PC-9 (cell line): ENCODE measurements around the gene PRKG2. TPM values are rescaled to one million over a fixed set of nuclear protein-coding genes. Genes with fewer than 3 reads are reported as not detected.

Experiments used
- BruUV-seq: library from RNA; stranded (reverse); fragments of 400-500 nt; replicated peaks from 2 replicates; lab custom pipeline; 2021; lab: Mats Ljungman, UMichigan
- CTCF ChIA-PET: fragments of 300-600 bp; sonication (Branson Sonifier 250); formaldehyde crosslinking; loops from one replicate; lab custom pipeline; 2022; ENCODE audit warnings: antibody characterized with exemption; lab: Charles Lee
- POLR2A ChIA-PET: fragments of 300-600 bp; sonication (Branson Sonifier 250); formaldehyde crosslinking; loops from one replicate; lab custom pipeline; 2022; ENCODE audit warnings: antibody characterized with exemption; ENCODE audit not compliant: unreplicated experiment; lab: Charles Lee
- DNase-seq, 2 experiments: peaks; one replicate each; pipeline versions ENCODE4 v3.0.0 to v3.0.0-alpha.2; 2015 to 2022; ENCODE audit warnings: mixed read lengths in 1 of 2
- H2AFZ ChIP-seq: fragments of 200-600 bp; sonication (generic); 2 replicates; pipeline ENCODE4 v1.8.1; 2017; ENCODE audit warnings: antibody characterized with exemption
- H3F3A ChIP-seq: fragments of 200-600 bp; sonication (generic); 2 replicates; pipeline ENCODE4 v1.8.1; 2017; ENCODE audit warnings: antibody characterized with exemption, mild to moderate bottlenecking, low read depth; ENCODE audit not compliant: insufficient read depth
- H3K27ac ChIP-seq: fragments of 200-600 bp; sonication (generic); 2 replicates; pipeline ENCODE4 v1.6.1; 2016; ENCODE audit warnings: mixed run types
- H3K27me3 ChIP-seq: fragments of 200-600 bp; sonication (generic); 2 replicates; pipeline ENCODE4 v1.6.1; 2016; ENCODE audit warnings: low read depth, mixed run types; ENCODE audit not compliant: insufficient read depth
- H3K36me3 ChIP-seq: fragments of 200-600 bp; sonication (generic); 2 replicates; pipeline ENCODE4 v1.6.1; 2016; ENCODE audit warnings: low read depth, mixed run types
- H3K4me1 ChIP-seq: fragments of 200-600 bp; sonication (generic); replicated peaks from 2 replicates; pipeline ENCODE4 v1.6.1; 2016; ENCODE audit warnings: mixed run types; ENCODE audit not compliant: insufficient read depth
- H3K4me2 ChIP-seq: fragments of 200-600 bp; sonication (generic); 2 replicates; pipeline ENCODE4 v1.6.1; 2017; ENCODE audit warnings: mixed run types
- H3K4me3 ChIP-seq: fragments of 200-600 bp; sonication (generic); 2 replicates; pipeline ENCODE4 v1.6.1; 2016; ENCODE audit warnings: mixed run types
- H3K79me2 ChIP-seq: fragments of 200-600 bp; sonication (generic); 2 replicates; pipeline ENCODE4 v1.6.1; 2017; ENCODE audit warnings: low read depth, mixed run types
- H3K9me2 ChIP-seq: fragments of 200-600 bp; sonication (generic); 2 replicates; pipeline ENCODE4 v1.8.1; 2017; ENCODE audit warnings: mild to moderate bottlenecking; ENCODE audit not compliant: insufficient read depth
- H3K9me3 ChIP-seq: fragments of 200-600 bp; sonication (generic); 2 replicates; pipeline ENCODE4 v1.8.1; 2016; ENCODE audit warnings: low read depth; ENCODE audit not compliant: insufficient read depth
- H4K20me1 ChIP-seq: fragments of 200-600 bp; sonication (generic); 2 replicates; pipeline ENCODE4 v1.8.1; 2017; ENCODE audit not compliant: insufficient read depth
- EZH2 ChIP-seq: fragments of 200-600 bp; sonication (generic); IDR thresholded peaks from 2 replicates; pipeline ENCODE4 v1.8.0; 2017; ENCODE audit warnings: antibody characterized with exemption, low read depth
- intact Hi-C: fragments of 100-400 bp; cut with micrococcal nuclease; formaldehyde crosslinking; loops from one replicate; pipeline ENCODE4 v1.10.0; 2022; ENCODE audit not compliant: unreplicated experiment
- total RNA-seq: library from RNA; stranded (reverse); gene quantifications from 2 replicates; pipeline ENCODE4 v1.2.3, GENCODE V29; 2021
- TF ChIP-seq, protein P1 (sequence below): fragments of 200-600 bp; sonication (generic); conservative IDR thresholded peaks from 2 replicates; pipeline ENCODE4 v1.6.1; 2017; ENCODE audit warnings: mixed run types, antibody characterized with exemption, mild to moderate bottlenecking, moderate library complexity

The PRKG2 gene
- total RNA-seq, 1 experiment from 2014 or later: not detected

DNA sequence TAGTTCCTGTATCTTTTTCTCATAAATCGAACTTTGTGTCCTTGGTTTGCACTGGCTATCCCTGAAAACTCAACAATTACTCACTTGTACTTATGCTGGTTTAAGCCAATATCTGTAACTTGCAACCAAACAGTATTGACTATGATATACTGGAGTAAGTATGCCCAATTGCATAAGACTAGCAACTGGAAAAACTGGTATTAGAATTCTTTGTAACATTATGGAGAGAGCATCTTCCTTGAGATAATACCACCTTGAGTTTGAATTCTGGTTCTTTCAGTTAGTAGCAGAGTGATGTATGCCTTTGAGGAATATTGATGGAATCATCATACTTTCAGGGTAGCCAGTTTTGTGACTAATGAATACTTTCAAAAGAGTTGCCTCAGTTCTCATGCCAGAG is 156.4 kb downstream of the PRKG2 start:
- POLR2A ChIA-PET: no interaction called here
- no TSS peak for BruUV-seq
- Histone ChIP-seq H2AFZ (no peak overlapping the region), H3K4me2 (no peak overlapping the region), H3K27me3 (no peaks in the 10 kb centered on the region), H3K27ac (no peak overlapping the region), H3K79me2 (no peaks in the 10 kb centered on the region), H3K9me2 (no peaks in the 10 kb centered on the region), H3K4me1 (no peaks in the 10 kb centered on the region), H3K9me3 (no peaks in the 10 kb centered on the region), H3K36me3 (no peaks in the 10 kb centered on the region), H3K4me3 (no peak overlapping the region), H4K20me1 (no peaks in the 10 kb centered on the region), H3F3A (no peaks in the 10 kb centered on the region)
- TF ChIP-seq, protein P1, sequence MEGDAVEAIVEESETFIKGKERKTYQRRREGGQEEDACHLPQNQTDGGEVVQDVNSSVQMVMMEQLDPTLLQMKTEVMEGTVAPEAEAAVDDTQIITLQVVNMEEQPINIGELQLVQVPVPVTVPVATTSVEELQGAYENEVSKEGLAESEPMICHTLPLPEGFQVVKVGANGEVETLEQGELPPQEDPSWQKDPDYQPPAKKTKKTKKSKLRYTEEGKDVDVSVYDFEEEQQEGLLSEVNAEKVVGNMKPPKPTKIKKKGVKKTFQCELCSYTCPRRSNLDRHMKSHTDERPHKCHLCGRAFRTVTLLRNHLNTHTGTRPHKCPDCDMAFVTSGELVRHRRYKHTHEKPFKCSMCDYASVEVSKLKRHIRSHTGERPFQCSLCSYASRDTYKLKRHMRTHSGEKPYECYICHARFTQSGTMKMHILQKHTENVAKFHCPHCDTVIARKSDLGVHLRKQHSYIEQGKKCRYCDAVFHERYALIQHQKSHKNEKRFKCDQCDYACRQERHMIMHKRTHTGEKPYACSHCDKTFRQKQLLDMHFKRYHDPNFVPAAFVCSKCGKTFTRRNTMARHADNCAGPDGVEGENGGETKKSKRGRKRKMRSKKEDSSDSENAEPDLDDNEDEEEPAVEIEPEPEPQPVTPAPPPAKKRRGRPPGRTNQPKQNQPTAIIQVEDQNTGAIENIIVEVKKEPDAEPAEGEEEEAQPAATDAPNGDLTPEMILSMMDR: no peak
- no peak for TF ChIP-seq EZH2
- CTCF ChIA-PET: no interaction called here
- no peak for DNase-seq
- intact Hi-C loops: no loop called here

DNA sequence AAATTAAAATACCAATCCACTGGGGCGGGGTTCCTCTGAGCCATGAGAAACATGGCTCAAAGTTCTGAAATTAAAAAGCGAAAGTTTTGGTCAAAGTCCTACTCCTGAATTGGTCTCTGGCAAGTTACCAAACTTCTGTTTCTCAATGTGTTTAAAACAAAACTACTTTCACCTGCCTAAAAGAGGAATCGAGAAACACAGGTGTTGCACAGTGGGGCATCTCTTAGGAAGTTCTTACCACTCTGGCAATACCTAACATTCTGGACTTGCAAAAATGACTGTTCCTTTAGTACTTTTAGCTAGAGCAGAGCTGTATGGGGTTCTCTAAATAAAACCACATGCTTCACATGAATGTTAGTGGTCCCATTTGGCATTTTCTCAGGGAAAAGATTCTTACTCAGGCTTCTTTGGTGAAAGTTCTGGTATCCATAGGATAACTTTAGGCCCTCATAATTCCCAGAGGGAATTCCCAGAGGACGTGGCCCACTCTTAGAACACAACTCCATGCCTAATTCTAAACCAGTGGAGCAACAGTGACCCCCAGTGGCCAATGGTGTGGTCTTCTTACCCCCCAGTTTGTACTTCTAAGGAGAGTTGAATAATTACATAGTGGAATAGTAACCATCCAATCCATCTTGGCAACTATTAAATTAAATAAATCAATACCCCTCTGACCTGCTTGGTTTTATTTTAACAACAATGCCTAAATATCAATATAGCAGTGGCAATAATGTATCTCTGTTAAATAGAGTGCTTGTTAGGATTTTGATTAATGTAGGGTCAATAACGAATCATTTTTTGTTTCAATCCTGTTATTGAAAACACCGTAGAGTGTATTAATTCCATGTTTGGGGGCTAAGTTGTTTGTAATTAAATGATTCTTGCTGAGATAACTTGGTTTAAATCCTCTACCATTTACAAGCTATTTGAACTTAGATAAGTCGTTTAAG is 162.6 kb downstream of the PRKG2 start:
- Histone ChIP-seq H3F3A (no peaks in the 10 kb centered on the region), H3K9me3 (no peaks in the 10 kb centered on the region), H3K27me3 (no peaks in the 10 kb centered on the region), H3K27ac (no peak overlapping the region), H3K79me2 (no peaks in the 10 kb centered on the region), H3K4me1 (no peaks in the 10 kb centered on the region), H3K9me2 (no peaks in the 10 kb centered on the region), H3K4me3 (no peak overlapping the region), H4K20me1 (no peaks in the 10 kb centered on the region), H3K36me3 (no peaks in the 10 kb centered on the region), H2AFZ (0 out of 2 replicates have a peak overlapping the region, but pooled peaks have one; percentile 52), H3K4me2 (no peak overlapping the region)
- BruUV-seq: no TSS peak
- CTCF ChIA-PET: interaction anchor here (1.5 kb wide), 1 partner anchor 15 kb away, joined by 4 read pairs; no protein-coding TSS in a partner anchor
- DNase-seq: peak; percentile 44 to 46
- TF ChIP-seq EZH2: no peak
- TF ChIP-seq, protein P1: peak; percentile 76
- intact Hi-C loops: loop anchor here (1.0 to 5.0 kb wide), 3 partner anchors 686 to 835 kb away; no protein-coding TSS in a partner anchor
- POLR2A ChIA-PET: no interaction called here

DNA sequence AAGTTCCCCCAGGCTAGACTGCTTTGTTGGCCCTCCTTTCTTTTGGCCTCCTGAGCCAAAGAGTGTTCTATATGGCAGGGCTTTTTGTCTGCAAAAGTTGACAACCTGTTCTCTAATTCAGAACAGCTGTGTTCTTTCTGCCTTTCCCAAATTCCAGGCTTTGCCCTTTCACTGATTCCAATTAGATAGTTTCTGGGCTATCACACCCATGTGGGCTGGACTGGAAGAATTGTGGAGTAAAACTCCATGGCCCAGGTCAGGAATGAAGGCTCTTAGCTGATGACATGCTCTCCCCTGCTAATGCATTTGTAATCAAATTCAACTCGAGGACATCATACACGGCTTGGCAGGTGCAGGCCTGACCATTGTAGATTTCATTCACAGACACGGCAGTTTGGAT is 165.1 kb downstream of the PRKG2 start:
- H3K4me1 ChIP-seq: no peaks in the 10 kb centered on the region
- H3K36me3 ChIP-seq: no peaks in the 10 kb centered on the region
- DNase-seq: no peak
- intact Hi-C loops: loop anchor here (5.0 kb wide), 1 partner anchor 833 kb away; no protein-coding TSS in a partner anchor
- H3K4me3 ChIP-seq: no peak overlapping the region
- H3K27me3 ChIP-seq: no peaks in the 10 kb centered on the region
- no peaks in the 10 kb centered on the region for H3F3A ChIP-seq
- H2AFZ ChIP-seq: no peak overlapping the region
- ChIA-PET POLR2A (no interaction called here), CTCF (no interaction called here)
- H3K4me2 ChIP-seq: no peak overlapping the region
- H3K9me3 ChIP-seq: no peaks in the 10 kb centered on the region
- H3K79me2 ChIP-seq: no peaks in the 10 kb centered on the region
- H4K20me1 ChIP-seq: no peaks in the 10 kb centered on the region
- BruUV-seq: no TSS peak
- no peaks in the 10 kb centered on the region for H3K9me2 ChIP-seq
- no peak overlapping the region for H3K27ac ChIP-seq
- TF ChIP-seq EZH2: no peak
- TF ChIP-seq, protein P1: no peak
